HEK293 (cell line): ENCODE results near the gene AFF2.

ENCODE experiments used
- CTCF ChIA-PET: fragments of 350-600 bp; formaldehyde crosslinking; extraction: SDS; loops from one replicate; lab custom pipeline; 2021; ENCODE audit warnings: antibody characterized with exemption; lab: Yijun Ruan, JAX
- POLR2A ChIA-PET: fragments of 300-600 bp; formaldehyde crosslinking; extraction: SDS; loops from one replicate; lab custom pipeline; 2020; ENCODE audit warnings: antibody characterized with exemption, inconsistent platforms; lab: Yijun Ruan, JAX
- H3K27ac ChIP-seq: fragments of 200-500 bp; sonication (Bioruptor generic); 2 replicates; pipeline ENCODE4 v1.5.1; 2014; ENCODE audit warnings: low read depth, low read length, control low read depth, inconsistent platforms; ENCODE audit errors: extremely low read depth
- H3K36me3 ChIP-seq, 2 experiments: fragments of 200-500 bp in 1 of 2; sonication (Bioruptor generic) in 1 of 2; 1 replicate in 1 of 2; 2 replicates in 1 of 2; pipeline ENCODE4 v1.5.1; 2014 to 2017; ENCODE audit warnings: inconsistent platforms in 2 of 2, low read length in 2 of 2; ENCODE audit not compliant: control insufficient read depth in 2 of 2, insufficient read depth in 1 of 2
- H3K4me1 ChIP-seq: fragments of 200-500 bp; sonication (Bioruptor generic); 2 replicates; pipeline ENCODE4 v1.5.1; 2014; ENCODE audit warnings: mild to moderate bottlenecking, low read length, inconsistent platforms; ENCODE audit not compliant: control insufficient read depth, insufficient read depth
- H3K4me3 ChIP-seq: 2 replicates; pipeline ENCODE4 v1.5.1; 2011; ENCODE audit warnings: low read depth, mild to moderate bottlenecking, control low read depth, low read length, moderate library complexity
- H3K9me3 ChIP-seq: fragments of 200-500 bp; sonication (Bioruptor generic); 2 replicates; pipeline ENCODE4 v1.5.1; 2014; ENCODE audit warnings: low read depth, low read length, inconsistent platforms; ENCODE audit not compliant: control insufficient read depth, insufficient read depth
- GLI4 ChIP-seq: fragments of 450-650 bp; formaldehyde crosslinking; IDR thresholded peaks from 2 replicates; pipeline ENCODE4 v1.5.1; 2016; ENCODE audit warnings: missing biosample characterization, missing genetic modification characterization
- GLIS1 ChIP-seq: fragments of 450-650 bp; formaldehyde crosslinking; IDR thresholded peaks from 2 replicates; pipeline ENCODE4 v1.5.1; 2016; ENCODE audit warnings: missing biosample characterization, missing genetic modification characterization
- HOXA7 ChIP-seq: sonication (generic); formaldehyde crosslinking; IDR thresholded peaks from 2 replicates; pipeline ENCODE4 v1.8.1; 2022; ENCODE audit warnings: missing genetic modification reagents, borderline replicate concordance
- TRIM28 ChIP-seq: IDR thresholded peaks from 2 replicates; pipeline ENCODE4 v1.6.1; 2011; ENCODE audit warnings: low read length, control low read depth, borderline replicate concordance
- ZBTB1 ChIP-seq: fragments of 450-650 bp; formaldehyde crosslinking; IDR thresholded peaks from 2 replicates; pipeline ENCODE4 v1.5.1; 2016; ENCODE audit warnings: missing biosample characterization, missing genetic modification characterization
- ZBTB17 ChIP-seq: fragments of 450-650 bp; formaldehyde crosslinking; IDR thresholded peaks from 2 replicates; pipeline ENCODE4 v1.5.1; 2016; ENCODE audit warnings: missing biosample characterization, missing genetic modification characterization
- ZNF114 ChIP-seq: fragments of 450-650 bp; formaldehyde crosslinking; IDR thresholded peaks from 2 replicates; pipeline ENCODE4 v1.5.0; 2017; ENCODE audit warnings: missing biosample characterization, missing genetic modification characterization
- ZNF175 ChIP-seq: fragments of 450-650 bp; formaldehyde crosslinking; IDR thresholded peaks from 2 replicates; pipeline ENCODE4 v1.5.1; 2016; ENCODE audit warnings: missing biosample characterization, missing genetic modification characterization
- ZNF239 ChIP-seq: fragments of 450-650 bp; formaldehyde crosslinking; IDR thresholded peaks from 2 replicates; pipeline ENCODE4 v1.5.1; 2016; ENCODE audit warnings: missing biosample characterization, missing genetic modification characterization
- ZNF626 ChIP-seq: fragments of 450-650 bp; sonication (Bioruptor Pico); formaldehyde crosslinking; IDR thresholded peaks from 2 replicates; pipeline ENCODE4 v1.5.1; 2018; ENCODE audit warnings: missing biosample characterization, missing genetic modification characterization, inconsistent platforms
- ZSCAN23 ChIP-seq: fragments of 450-650 bp; formaldehyde crosslinking; IDR thresholded peaks from 2 replicates; pipeline ENCODE4 v1.5.1; 2016; ENCODE audit warnings: missing biosample characterization, missing genetic modification characterization
- TF ChIP-seq, protein P1 (sequence below): sonication (generic); formaldehyde crosslinking; IDR thresholded peaks from 2 replicates; pipeline ENCODE4 v1.8.1; 2022; ENCODE audit warnings: mild to moderate bottlenecking, moderate library complexity, missing genetic modification reagents
- TF ChIP-seq, protein P2 (sequence below): fragments of 450-650 bp; formaldehyde crosslinking; IDR thresholded peaks from 2 replicates; pipeline ENCODE4 v1.5.1; 2016; ENCODE audit warnings: missing biosample characterization, missing genetic modification characterization
- TF ChIP-seq, protein P3 (sequence below): fragments of 450-650 bp; formaldehyde crosslinking; IDR thresholded peaks from 2 replicates; pipeline ENCODE4 v1.5.1; 2017; ENCODE audit warnings: missing biosample characterization, missing genetic modification characterization
- TF ChIP-seq, protein P4 (sequence below): fragments of 450-650 bp; formaldehyde crosslinking; IDR thresholded peaks from 2 replicates; pipeline ENCODE4 v1.5.1; 2017; ENCODE audit warnings: missing biosample characterization, missing genetic modification characterization
- TF ChIP-seq, protein P5 (sequence below): fragments of 450-650 bp; formaldehyde crosslinking; IDR thresholded peaks from 2 replicates; pipeline ENCODE4 v1.5.1; 2016; ENCODE audit warnings: missing biosample characterization, missing genetic modification characterization, low read depth

Gene AFF2

DNA sequence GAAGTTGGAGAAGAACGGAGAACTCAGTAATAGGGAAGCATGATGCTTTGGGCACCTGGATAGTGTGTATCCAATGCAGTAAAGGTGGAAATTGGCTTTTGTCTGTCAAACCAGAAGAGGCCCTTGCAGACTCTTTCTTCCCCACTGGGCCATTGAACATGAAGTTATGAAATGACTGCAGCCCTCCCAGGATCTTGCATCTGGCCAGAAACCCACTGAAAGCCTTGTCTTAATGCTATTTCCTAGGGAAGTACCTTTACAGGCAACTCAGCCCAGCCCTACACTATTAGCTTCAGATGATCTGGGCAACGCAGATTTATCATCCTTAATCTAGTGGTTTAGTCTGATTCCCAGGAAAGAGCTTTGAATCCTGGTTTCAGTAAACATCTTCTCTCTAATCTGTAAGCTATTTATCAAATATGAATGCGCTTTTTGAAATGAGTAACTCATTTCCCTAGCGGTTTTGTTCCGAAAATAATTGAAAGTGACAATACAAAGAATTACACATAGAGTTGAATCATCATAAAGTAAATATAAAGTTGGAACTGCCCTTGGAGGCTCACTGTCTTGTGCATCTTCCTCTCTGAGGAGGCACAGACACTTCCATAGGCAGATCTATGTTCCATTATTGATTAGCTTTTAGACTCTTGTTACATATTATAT, 540.6 kb downstream of the AFF2 start (continued):
- TF ChIP-seq, protein P1, sequence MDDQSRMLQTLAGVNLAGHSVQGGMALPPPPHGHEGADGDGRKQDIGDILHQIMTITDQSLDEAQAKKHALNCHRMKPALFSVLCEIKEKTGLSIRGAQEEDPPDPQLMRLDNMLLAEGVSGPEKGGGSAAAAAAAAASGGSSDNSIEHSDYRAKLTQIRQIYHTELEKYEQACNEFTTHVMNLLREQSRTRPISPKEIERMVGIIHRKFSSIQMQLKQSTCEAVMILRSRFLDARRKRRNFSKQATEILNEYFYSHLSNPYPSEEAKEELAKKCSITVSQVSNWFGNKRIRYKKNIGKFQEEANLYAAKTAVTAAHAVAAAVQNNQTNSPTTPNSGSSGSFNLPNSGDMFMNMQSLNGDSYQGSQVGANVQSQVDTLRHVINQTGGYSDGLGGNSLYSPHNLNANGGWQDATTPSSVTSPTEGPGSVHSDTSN (CRISPR knock-in tag) = no peak
- no peak for TF ChIP-seq ZNF239 (tag by site-specific recombination)

DNA sequence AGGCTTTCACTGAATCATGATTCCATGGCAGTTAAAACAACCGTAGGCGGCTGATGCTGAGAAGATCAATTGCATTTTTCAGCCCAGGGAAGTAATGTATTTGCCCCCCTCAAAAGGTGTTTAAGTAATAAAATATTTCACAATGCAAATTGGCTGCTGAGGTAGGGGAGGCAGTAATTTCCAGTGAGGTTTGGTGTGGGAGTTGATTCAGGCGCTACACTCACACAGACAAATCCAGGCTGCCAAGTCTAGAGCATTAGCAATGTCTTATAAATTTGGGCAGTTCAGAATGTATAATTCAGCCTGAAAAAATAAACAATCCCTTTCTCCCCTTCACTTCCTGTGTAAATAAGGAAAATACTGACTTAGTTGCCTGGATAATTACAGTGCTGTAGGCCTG, 543.0 kb downstream of the AFF2 start:
- Histone ChIP-seq H3K4me1 (no peaks in the 10 kb centered on the region), H3K9me3 (no peaks in the 10 kb centered on the region), H3K27ac (no peak overlapping the region), H3K36me3 (no peaks in the 10 kb centered on the region), H3K4me3 (no peak overlapping the region)
- ChIA-PET POLR2A (no interaction called here), CTCF (no interaction called here)
- TF ChIP-seq GLI4 (no peak), TRIM28 (0 out of 2 replicates have a peak, but pooled peaks have one; percentile 14)

DNA sequence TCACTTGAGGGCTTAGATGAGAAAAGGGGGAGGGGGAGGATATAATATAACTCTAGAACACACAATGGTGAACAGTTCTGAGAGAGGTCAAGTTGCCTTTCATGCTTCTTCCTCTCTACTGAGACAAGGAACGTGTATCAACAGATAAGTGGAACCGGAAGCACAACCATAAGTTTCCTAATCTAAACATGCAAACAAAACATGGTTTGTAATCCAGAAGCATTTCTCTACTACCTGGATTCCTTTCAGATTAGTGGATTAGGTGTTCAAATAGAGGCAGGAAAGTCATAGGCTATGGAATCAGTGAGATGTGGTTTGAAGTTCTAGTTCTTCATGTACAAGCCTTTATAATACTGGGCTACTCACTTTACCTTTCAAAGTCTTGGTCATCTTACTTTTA, 544.1 kb downstream of the AFF2 start:
- TF ChIP-seq, protein P2, sequence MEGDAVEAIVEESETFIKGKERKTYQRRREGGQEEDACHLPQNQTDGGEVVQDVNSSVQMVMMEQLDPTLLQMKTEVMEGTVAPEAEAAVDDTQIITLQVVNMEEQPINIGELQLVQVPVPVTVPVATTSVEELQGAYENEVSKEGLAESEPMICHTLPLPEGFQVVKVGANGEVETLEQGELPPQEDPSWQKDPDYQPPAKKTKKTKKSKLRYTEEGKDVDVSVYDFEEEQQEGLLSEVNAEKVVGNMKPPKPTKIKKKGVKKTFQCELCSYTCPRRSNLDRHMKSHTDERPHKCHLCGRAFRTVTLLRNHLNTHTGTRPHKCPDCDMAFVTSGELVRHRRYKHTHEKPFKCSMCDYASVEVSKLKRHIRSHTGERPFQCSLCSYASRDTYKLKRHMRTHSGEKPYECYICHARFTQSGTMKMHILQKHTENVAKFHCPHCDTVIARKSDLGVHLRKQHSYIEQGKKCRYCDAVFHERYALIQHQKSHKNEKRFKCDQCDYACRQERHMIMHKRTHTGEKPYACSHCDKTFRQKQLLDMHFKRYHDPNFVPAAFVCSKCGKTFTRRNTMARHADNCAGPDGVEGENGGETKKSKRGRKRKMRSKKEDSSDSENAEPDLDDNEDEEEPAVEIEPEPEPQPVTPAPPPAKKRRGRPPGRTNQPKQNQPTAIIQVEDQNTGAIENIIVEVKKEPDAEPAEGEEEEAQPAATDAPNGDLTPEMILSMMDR (tag by site-specific recombination) = no peak
- TF ChIP-seq ZSCAN23 = no peak
- TF ChIP-seq ZNF175 = no peak
- TF ChIP-seq, protein P3, sequence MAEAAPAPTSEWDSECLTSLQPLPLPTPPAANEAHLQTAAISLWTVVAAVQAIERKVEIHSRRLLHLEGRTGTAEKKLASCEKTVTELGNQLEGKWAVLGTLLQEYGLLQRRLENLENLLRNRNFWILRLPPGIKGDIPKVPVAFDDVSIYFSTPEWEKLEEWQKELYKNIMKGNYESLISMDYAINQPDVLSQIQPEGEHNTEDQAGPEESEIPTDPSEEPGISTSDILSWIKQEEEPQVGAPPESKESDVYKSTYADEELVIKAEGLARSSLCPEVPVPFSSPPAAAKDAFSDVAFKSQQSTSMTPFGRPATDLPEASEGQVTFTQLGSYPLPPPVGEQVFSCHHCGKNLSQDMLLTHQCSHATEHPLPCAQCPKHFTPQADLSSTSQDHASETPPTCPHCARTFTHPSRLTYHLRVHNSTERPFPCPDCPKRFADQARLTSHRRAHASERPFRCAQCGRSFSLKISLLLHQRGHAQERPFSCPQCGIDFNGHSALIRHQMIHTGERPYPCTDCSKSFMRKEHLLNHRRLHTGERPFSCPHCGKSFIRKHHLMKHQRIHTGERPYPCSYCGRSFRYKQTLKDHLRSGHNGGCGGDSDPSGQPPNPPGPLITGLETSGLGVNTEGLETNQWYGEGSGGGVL (tag by site-specific recombination) = no peak
- no peak for TF ChIP-seq ZNF114 (tag by site-specific recombination)
- TF ChIP-seq, protein P4, sequence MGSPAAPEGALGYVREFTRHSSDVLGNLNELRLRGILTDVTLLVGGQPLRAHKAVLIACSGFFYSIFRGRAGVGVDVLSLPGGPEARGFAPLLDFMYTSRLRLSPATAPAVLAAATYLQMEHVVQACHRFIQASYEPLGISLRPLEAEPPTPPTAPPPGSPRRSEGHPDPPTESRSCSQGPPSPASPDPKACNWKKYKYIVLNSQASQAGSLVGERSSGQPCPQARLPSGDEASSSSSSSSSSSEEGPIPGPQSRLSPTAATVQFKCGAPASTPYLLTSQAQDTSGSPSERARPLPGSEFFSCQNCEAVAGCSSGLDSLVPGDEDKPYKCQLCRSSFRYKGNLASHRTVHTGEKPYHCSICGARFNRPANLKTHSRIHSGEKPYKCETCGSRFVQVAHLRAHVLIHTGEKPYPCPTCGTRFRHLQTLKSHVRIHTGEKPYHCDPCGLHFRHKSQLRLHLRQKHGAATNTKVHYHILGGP = no peak
- TF ChIP-seq HOXA7 (CRISPR knock-in tag) = no peak
- no peak for TF ChIP-seq ZNF626 (tag by site-specific recombination)
- Histone ChIP-seq H3K9me3 (no peaks in the 10 kb centered on the region), H3K4me3 (no peak overlapping the region), H3K27ac (no peak overlapping the region), H3K36me3 (no peaks in the 10 kb centered on the region), H3K4me1 (no peaks in the 10 kb centered on the region)
- CTCF ChIA-PET = no interaction called here
- POLR2A ChIA-PET = no interaction called here

DNA sequence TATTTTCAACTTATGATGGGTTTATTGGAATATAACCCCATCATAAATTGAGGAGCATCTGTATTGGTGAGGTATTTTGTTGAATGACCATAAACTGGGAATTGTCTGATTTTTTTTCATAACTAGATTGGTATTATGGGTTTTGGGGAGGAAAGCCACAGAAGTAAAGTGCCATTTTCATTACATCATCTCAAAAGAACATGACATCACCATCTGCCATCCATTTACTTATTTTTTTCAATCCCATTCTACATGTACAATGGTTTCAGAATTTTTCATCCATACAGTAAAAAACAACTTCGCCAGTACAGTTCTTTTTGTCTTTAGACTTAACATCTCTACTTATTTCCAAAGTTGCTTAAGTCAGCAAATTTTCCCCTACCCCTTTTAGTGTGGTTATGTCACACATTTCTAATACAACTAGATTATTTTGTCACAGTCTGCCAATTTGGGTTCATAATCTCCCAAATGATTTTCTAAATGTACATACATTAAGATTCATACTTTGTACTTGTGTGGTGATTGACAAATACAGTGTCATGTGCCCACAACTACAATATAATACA, 545.3 kb downstream of the AFF2 start:
- Histone ChIP-seq H3K27ac (no peak overlapping the region), H3K9me3 (no peaks in the 10 kb centered on the region), H3K4me3 (no peak overlapping the region), H3K4me1 (no peaks in the 10 kb centered on the region), H3K36me3 (no peaks in the 10 kb centered on the region)
- ChIA-PET CTCF (no interaction called here), POLR2A (no interaction called here)
- no peak for TF ChIP-seq ZBTB1 (tag by site-specific recombination)
- TF ChIP-seq ZBTB17 (tag by site-specific recombination) = no peak
- TF ChIP-seq, protein P5, sequence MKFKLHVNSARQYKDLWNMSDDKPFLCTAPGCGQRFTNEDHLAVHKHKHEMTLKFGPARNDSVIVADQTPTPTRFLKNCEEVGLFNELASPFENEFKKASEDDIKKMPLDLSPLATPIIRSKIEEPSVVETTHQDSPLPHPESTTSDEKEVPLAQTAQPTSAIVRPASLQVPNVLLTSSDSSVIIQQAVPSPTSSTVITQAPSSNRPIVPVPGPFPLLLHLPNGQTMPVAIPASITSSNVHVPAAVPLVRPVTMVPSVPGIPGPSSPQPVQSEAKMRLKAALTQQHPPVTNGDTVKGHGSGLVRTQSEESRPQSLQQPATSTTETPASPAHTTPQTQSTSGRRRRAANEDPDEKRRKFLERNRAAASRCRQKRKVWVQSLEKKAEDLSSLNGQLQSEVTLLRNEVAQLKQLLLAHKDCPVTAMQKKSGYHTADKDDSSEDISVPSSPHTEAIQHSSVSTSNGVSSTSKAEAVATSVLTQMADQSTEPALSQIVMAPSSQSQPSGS (tag by site-specific recombination) = peak; percentile 74
- TF ChIP-seq GLIS1 (tag by site-specific recombination) = no peak
